ENCODE data around the gene JAZF1.
A peak's percentile ranks its signal among the peaks of the same experiment; 100 is the strongest.

GRCh38 chr7:27784399-27785053, 396.1 kb downstream of the JAZF1 start:
- peak in 6 of 7 experiments; percentile 15 to 44 (median 38) for TF ChIP-seq CTCF (IDR thresholded peaks at IDR 0.05)
- TF ChIP-seq POLR2A (IDR thresholded peaks at IDR 0.05), result no peak
